Left colon (tissue), 2 donors: ENCODE measurements around the gene ADAT3. TPM values are rescaled to one million over a fixed set of nuclear protein-coding genes. Genes with fewer than 3 reads are reported as not detected.
"Not testable (repeated sequence)": the region's sequence is repeated elsewhere in the genome, so short reads cannot be mapped to it uniquely, and the experiment has no call there.

Source experiments
- ATAC-seq: fragments of 200-7000 bp; cut with Tn5 transposase; one replicate; pipeline ENCODE4 v1.9.1; 2020; ENCODE audit warnings: mild to moderate bottlenecking, moderate library complexity
- DNase-seq, 2 donors: peaks; one replicate each; pipeline ENCODE4 v3.0.0-alpha.2; 2020
- intact Hi-C, 2 donors: fragments of 100-400 bp; cut with DNase I in 1 of 2; cut with micrococcal nuclease in 1 of 2; formaldehyde crosslinking; loops; one replicate each; pipeline versions ENCODE4 v1.11.2 to v1.14.0; 2022; cut with DNase I, micrococcal nuclease
- total RNA-seq, 2 donors: library from RNA; stranded (reverse); fragmentation: NEBNext Ultra II Directional; extraction: Animal tissue kit (Norgen Biotek cat#: 25700); gene quantifications; one replicate each; pipeline ENCODE4 v1.2.1, GENCODE V29; 2021
- donor health status: DM: no; HTN: no; CAD: no.
- donor health status: DM: yes; HTN: yes; CAD: no.

The ADAT3 gene
- total RNA-seq, 2 donors from 2014 or later = 19.1 to 29.1 TPM

DNA sequence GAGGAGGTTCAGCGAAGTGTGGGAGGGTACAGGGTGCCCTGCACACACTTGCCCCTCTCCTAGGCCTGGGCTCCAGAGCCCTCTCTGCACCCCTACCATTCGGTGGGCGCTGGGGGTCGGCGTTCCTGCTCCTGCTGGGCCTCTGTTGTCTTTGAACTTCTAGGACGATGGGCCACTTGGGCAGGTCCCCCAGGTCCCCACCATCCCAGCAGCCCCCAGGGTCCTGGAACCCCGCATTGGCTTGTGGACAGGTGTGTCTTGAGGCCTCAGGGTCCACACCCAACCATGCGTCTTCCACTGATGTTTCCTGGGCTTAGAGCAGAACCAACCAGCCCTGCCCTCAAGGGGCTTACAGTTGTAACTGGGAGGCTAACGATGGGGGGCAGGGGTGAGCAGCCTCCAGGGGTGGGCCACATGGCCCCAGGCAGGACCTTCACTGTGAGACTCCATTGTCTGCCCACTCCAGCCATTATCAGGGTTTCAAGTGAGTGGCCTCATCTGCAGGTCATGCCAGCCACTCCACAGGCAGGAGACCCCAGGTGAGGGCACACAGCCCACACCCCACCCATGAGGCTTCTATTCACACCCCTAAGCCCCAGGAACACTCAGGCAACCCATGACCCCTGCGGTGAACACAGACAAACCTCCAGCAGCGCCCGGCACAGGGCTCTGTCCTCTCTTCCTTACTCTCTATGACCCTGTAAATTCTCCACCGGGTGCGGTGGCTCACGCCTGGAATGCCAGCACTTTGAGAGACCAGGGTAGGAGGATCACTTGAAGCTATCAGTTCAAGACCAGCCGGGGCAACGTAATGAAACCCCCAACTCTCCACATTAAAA lies 39.8 kb upstream of the ADAT3 start:
- DNase-seq = no peak
- intact Hi-C loops = no loop called here
- no peak for ATAC-seq

DNA sequence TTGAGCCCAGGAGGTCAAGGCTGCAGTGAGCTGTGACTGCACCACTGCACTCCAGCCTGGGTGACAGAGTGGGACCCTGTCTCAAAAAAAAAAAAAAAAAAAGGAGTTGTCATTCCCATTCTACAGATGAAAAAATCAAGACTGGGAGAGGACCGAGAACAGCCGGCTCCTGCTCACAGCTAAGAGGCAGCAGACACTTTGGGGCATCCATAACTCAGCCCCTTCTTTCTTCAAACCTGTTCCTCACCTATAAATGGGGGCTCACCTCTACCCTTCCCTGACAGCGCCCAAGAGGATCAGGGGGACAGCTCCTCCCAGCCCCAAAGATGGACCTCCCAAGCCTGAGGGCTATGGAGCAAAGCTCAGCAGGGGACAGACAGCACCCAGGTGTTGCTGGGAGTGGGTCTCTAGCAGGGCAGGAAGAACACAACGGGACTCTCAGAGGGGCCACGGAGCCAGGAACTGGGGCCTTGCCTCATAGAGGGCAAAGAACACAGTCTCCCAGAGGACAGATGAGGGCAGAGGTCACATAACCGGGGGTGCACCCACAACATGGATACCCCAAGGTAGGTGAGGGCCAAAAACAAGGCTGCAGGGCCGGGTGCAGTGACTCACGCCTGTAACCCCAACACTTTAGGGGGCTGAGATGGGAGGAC lies 38.4 kb upstream of the ADAT3 start:
- DNase-seq (no peak), ATAC-seq (no peak)
- intact Hi-C loops = no loop called here

DNA sequence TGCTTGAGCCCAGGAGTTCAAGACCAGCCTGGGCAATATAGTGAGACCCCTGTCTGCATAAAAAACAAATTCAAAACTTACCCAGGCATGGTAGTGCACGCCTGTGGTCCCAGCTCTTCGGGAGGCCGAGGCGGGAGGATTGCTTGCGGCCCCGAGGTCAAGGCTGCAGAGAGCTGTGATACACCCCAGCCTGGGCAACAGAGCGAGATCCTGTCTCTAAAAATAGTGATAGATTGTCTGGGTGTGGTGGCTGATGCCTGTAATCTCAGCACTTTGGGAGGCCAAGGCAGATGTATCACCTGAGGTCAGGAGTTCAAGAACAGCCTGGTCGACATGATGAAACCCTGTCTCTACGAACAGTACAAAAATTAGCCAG lies 37.9 kb upstream of the ADAT3 start:
- DNase-seq = no peak
- intact Hi-C loops = no loop called here
- no peak for ATAC-seq

DNA sequence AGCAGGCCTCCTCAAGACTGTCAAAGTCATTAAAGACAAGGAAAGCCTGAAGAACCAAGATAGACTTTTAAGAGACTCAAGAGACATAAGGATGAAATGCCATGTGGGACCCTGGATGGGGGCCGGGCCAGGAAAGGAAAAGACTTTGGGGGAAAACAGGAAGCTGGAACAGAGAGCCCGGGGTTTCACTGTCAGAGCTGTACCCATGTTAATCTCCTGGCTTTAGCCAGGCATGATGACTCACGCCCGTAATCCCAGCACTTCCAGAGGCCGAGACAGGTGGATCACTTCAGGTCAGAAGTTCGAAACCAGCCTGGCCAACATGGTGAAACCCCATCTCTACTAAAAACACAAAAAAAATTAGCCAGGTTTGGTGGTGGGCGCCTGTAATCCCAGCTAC lies 36.2 kb upstream of the ADAT3 start:
- intact Hi-C loops = no loop called here
- DNase-seq = no peak
- no peak for ATAC-seq

DNA sequence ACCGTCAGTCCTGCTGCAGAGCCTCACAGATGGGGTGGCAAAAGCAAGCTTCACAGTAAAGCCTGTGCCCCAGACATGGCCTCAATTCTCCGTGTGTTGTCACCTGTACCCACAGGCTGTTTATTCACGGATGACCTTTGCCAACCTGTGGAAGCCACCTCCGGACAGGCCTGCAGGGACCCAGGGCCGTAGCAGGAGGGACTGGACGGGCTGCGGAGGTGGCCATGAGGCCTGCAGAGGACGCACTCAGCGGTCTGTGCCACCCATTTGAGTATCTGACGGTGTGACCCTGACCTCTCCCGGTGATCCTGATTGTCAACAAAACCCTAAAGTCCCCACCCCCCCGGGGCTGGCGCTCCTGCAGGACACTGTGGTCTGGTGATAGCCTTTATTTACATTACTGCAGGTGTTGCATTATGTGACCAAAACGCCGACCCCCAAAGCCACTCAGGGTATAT lies 34.0 kb upstream of the ADAT3 start:
- intact Hi-C loops = no loop called here
- DNase-seq (no peak), ATAC-seq (no peak)

DNA sequence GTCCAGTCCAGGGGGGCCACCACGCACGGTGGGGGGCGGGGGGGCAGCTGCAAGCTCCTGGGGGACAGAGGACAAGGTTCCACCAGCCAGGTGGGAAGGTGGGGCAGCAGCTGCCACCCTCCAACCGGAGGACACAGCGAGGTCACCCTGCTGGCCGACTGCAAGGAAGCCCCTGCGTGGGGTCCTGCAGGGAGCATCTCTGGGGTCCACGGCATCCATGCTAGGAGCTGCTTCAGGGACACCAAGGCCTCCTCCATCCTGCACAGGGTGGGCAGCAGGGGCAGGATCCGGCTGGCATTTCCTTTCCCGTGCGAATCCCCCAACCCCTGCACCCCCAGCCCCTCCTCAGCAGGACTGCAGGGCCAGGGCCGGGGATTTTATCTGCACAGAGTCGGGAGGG lies 33.6 kb upstream of the ADAT3 start:
- intact Hi-C loops = no loop called here
- ATAC-seq = no peak
- no peak for DNase-seq

DNA sequence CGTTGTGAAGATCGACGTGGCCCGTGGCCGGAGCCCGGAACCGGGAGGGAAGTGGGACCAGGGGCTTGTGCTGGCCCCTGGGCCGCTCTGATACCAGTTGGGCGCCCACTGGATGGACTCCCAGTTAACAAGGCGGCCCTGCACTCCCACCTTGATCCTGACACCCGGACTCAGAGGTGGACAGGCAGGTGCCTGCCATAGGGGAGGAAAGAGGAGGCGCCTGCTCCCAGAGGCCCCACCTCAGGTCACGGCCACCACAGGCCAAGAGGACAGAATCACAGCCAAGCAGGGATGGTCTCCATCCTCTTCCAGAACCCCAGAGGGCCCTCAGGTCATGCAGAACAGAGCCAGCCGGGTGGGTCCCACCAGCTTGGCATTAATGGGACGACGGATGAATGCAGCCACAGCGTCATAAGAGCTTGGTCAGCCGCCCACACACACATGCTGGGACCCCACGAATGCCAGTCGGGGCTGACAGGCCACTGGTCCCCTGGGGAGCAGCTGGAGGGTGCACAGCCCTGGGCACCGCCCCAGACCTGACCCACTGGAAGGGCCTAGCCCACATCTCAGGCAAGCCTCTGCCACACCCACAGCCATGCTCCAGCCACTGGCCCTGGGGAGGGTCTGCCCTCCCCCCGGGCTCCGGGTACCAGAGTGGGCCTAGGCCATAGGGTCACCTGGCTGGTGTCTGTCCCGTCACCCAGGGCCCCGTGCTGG lies 32.2 kb upstream of the ADAT3 start:
- intact Hi-C loops = no loop called here
- DNase-seq = no peak
- ATAC-seq = no peak

DNA sequence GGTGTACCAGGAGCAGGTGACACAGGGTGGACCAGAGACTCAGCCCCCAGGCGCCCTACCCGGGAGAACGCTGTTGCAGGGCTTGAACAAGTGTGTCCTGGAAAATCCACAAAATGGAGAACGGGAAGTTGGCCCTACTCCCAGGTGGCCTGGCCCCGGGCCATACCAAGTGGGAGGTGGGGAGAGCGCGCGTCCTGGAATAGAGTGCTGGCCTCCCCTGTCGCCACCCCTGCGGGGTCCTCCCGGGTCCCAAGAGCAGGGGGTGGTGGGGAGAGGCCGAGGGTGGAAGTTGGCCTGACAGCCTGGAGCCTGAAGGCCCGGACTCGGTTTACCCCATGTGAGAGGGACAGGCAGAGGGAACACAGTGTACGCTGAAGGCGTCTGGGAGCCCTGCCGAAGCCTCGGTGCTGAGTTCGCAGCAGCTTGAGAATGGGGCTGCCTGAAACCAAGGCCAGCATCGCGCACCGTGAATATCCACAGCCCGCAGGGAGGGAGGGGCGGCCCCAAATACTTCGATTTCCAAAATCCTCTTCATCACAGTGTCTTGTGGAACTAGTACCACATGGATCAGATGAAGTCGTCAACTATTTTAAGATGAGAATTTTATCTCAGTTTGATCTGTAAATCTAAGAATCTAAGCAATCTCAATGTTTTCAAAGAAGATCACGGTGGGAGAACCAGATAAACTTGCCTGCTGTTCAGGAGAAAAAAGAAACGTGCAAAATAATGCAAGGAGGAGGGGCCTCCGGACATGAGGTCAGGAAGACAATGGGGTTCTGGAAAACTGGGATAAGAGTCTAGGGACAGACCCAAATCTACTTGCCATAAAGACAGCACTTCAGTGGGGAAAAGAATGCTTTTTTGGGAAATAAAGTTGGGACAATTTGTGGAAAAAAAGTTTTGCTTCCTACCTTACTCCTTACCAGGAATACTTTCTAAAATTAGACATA lies 31.4 kb upstream of the ADAT3 start:
- DNase-seq (no peak), ATAC-seq (no peak)
- intact Hi-C loops = no loop called here

DNA sequence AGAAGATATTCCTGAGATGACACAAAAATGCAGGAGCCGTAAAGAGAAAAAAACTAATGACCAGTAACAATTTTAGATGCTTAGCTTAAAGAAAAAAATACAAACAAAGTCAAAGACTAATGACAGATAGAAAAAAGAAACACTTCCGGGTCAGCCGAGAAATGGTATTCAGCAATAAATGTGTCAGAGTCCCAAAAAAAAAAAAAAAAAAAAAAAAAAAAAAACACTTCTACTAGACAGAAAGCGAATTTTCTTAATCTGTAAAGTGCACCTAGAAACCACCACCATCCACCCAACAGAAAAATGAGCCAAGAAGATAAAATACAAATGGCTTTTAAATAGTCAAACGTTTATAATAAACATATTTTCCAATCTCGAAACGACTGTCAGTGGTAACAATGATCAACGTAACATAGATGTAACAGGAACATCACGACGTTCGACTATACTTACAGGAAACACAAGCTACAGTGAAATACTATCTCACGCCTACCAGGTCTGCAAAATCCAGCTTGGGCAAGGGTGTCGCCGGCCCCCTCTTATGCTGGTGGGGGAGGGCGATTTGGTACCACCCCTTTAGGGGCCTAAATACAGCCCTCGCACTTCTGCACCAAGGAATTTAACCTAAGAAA lies 30.5 kb upstream of the ADAT3 start:
- ATAC-seq (no peak), DNase-seq (no peak)
- intact Hi-C loops = no loop called here

DNA sequence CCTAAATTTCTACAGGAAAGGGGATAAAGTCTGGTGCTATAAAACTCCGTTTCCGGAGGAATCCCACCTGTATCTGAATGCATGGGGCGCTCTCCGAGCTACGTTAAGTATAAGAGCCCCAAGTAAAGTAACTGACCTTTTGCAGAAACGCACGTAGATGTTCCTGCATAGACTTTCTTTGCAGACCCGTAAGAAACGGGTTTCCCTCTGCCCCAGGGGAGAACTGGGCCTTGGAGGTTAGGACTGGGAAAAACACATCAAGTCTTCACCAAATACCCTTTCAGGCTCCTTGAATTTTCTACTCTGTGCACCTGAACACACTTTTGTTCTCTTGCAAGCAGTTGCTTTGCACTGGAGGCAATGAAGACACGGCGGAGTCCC lies 29.9 kb upstream of the ADAT3 start:
- ATAC-seq = peak; percentile 8
- intact Hi-C loops, DNase-seq: not testable (repeated sequence)

DNA sequence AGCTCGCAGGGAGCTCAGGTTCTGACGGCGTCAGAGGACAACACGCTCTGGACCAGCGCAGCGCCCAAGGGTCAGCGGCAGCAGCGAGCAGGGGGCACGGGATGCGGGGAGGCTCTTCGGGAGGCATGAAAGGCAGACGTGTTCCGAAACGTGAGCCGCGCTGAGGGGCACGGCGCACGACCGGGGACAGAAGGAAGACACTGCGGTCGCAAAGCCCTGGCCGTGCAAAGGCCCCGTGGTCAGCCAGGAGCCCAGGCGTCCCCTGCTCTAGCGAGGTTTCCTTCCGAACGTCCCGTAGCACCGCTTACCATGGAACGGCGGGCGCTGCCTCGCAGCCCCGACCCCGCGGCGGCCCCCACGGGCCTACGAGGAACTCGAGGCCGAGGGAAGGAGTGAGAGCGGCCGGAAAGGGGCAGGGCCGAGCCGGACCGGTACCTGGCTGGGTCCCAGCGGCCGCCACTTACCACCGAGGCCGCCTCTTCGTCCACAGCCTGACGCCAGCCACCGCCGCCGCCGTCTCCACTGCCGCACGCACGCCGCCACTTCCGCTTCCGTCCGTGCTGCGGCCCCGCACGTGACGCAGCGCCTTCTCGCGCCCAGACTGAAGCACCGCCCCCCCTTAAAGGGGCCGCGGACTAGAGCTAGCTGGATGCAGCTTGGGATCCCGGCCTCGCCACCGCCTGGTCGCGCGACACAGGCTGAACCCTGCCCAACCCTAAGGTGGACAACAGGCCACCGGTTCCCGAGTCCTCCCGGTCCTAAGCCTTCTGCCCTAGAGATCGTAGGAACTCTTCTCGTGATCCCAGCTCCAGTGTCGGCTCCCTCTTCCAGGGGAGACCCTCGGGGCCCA lies 29.3 kb upstream of the ADAT3 start:
- DNase-seq (peak; percentile 91 to 96), ATAC-seq (peak; percentile 95)

DNA sequence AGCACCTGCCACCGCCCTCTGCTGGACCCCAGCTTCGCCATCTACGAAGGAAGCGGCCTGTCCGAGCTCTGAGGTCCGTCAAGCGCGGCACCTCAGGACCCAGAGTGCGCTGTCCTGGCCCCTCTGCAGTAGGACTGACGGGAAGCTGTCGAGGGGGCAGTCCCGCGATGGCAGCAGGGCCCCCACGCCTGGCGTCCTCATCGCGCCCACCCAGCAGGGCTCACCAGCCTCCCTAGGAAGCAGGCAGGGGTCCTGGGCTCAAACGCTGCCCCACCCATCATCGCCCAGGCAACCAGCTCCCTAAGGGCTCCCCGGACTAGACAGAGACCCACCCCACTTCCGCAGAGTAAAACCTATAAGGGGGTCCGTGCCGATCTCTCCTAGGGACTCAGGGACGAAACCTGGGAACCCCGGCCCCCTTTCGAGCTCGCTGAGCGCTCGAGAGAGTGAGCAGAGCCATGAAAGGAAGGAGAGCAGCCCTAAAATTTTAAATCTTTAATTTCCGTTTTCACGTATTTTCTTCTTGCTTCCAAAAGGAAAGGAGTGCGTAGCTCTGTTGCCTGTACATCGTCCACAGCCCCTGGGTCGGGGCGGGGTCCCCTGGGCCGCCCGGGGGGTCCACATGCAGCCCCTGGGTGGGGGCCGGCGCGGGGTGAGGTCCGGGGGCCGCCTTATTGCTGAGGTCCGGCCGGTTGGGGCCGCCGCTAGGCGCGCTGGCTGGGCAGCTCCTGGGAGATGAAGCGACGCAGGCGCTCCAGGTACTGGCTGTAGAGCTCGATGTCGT lies 28.5 kb upstream of the ADAT3 start:
- DNase-seq, intact Hi-C loops: not testable (repeated sequence)
- ATAC-seq = peak; percentile 19

More for the DNA sequence above, 29.3 kb upstream of the ADAT3 start:
- intact Hi-C loops = no loop called here

DNA sequence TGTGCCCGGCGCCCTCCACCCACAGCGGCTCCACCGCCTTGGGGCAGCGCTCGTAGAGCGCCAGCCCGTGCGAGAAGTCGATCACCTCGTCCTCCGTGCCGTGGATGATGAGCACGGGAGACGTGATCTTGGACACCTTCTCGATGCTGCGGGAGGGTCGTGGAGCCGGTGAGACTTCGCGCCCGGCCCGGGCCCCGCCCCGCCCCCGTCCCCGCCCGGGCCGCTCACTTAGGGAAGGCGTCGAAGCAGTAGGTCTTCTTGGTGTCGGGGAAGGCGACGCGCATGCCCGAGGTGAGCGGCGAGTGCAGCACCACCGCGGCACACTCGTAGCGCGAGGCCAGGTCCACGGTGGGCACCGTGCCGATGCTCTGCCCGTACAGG lies 27.9 kb upstream of the ADAT3 start:
- ATAC-seq, DNase-seq, intact Hi-C loops: not testable (repeated sequence)

DNA sequence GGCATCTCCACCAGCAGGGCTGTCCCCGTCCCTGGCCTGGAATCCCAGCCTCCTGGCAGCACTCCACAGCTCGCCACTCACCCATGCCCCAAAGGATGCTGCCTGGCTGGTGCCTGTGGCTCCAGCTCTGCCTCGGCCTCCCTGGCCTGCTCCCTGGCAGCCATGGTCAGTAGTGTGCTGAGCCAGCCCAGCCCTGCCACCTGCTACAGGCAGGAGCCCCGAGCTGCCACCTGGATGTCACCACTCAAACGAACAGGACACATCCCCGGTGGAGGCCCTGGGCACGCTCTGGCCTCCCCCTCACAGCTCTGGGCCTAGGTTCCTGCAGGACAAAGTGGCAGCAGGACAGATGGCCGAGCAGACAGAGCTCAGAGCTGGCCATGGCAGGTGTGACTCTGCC lies 26.6 kb upstream of the ADAT3 start:
- ATAC-seq, DNase-seq, intact Hi-C loops: not testable (repeated sequence)

DNA sequence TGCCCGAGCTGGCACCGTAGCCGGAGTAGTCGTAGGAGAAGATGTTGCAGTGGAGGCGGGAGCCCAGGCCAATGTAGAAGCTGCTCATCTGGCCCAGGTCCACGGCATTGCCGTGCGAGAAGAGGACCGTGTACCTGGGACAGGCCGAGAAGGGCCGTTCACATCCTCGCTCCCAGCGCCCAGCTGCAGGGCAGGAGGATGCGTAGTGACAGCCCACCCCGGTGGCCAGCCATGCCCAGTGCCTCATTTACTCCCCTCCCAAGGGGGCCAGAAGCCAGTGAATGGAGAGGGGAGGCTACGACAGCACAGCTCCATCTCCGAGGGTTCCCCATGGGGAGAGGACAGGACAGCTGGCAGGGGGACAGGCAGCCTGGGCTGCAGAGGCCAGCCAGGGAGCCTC lies 25.2 kb upstream of the ADAT3 start:
- ATAC-seq, intact Hi-C loops, DNase-seq: not testable (repeated sequence)

DNA sequence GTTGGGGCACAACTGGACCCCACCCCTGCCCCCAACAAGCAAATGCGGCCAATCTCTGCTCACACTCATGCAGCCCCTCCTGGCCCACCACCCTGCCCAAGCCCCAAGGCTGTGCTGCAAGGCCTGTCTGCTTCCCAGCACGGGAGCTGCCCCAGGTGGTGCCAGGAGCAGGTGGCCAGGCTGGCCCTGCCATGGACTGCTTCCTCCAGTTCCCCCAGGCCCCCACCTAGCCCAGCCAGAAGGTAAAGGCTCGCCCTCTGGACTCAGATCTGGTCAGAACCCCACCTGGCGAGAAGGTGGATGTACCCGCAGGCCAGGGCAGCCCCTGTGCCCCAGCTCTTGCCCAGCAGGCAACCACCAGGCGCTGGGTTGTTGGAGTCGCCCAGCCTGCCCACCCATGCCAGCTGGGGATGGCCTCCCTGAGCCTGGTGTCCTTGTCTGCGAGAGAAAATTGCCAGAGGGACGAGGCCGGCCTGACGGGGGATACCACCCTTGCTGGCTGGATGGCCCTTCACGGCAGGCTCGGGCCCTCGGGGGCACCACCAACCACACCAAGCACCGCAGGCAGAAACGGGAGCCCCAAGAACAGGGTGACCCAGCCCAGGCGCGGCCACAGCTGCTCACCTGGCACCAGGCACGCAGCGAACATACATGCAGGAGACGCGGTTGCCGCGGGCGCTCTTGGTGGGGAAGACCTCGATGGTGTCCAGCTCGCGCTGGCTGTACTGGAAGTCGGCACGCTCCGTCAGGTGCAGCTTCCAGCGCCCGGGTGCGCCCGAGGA lies 24.4 kb upstream of the ADAT3 start:
- no peak for ATAC-seq
- no peak for DNase-seq
- intact Hi-C loops = no loop called here
